ENCODE results near the gene ZC3H11A.
"Not testable (repeated sequence)": the region's sequence is repeated elsewhere in the genome, so short reads cannot be mapped to it uniquely, and the experiment has no call there.

The ZC3H11A gene

GRCh38 chr1:203778789-203779188, 16.6 kb upstream of the ZC3H11A start:
- in situ Hi-C loops (cut with MboI; ENCODE audit: low pct_unique_long_range_greater_than_20kb, low sequenced_read_pairs, unreplicated experiment): no loop called here
- TF ChIP-seq CTCF (IDR thresholded peaks at IDR 0.05; ENCODE audit: extremely low read depth, insufficient read depth, missing control alignments): no peak
- no peak for DNase-seq (ENCODE audit: low spot score)

DNA sequence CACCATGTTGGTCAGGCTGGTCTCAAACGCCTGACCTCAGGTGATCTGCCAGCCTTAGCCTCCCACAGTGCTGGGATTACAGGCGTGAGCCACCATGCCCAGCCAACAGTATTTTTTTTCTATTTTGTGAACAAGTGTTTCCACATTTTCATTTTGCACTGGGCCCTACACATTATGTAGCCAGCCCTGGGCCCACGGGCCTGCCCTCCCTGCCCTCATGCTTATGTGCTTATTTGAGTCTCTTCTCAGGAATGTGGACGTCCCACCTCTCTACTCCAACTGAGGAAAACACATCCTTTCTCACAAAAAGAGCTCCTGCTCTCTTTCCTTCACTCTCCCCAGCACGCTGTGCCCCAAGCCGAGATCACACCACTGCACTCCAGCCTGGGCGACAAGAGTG, 13.5 kb upstream of the ZC3H11A start:
- DNase-seq (ENCODE audit: low spot score): no peak
- in situ Hi-C loops (cut with MboI; ENCODE audit: low pct_unique_long_range_greater_than_20kb, low sequenced_read_pairs, unreplicated experiment): no loop called here
- no peak for TF ChIP-seq CTCF (IDR thresholded peaks at IDR 0.05; ENCODE audit: extremely low read depth, insufficient read depth, missing control alignments)

GRCh38 chr1:203789966-203790365, 5.5 kb upstream of the ZC3H11A start:
- no peak for DNase-seq (ENCODE audit: low spot score)
- in situ Hi-C loops (cut with MboI; ENCODE audit: low pct_unique_long_range_greater_than_20kb, low sequenced_read_pairs, unreplicated experiment): no loop called here
- TF ChIP-seq CTCF (IDR thresholded peaks at IDR 0.05; ENCODE audit: extremely low read depth, insufficient read depth, missing control alignments): no peak

DNA sequence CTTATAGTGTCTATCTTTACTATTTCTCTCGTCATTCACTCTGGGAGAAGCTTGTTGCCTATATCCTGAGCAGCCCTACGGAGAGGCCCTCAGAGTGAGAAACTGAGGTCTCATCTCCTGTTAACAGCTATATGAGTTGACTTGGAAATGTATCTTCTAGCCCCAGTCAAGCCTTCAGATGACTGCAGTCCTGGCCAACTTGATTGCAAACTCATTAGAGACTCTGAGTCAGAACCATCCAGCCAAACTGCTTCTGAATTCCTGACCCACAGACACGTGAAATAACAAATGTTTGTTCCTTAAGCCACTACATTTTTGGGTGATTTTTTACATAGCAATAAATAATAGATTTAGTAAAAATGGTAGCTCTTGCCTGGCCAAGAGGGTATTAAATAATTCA, 3.9 kb upstream of the ZC3H11A start:
- no peak for DNase-seq (ENCODE audit: low spot score)
- no peak for TF ChIP-seq CTCF (IDR thresholded peaks at IDR 0.05; ENCODE audit: extremely low read depth, insufficient read depth, missing control alignments)
- in situ Hi-C loops (cut with MboI; ENCODE audit: low pct_unique_long_range_greater_than_20kb, low sequenced_read_pairs, unreplicated experiment): no loop called here

DNA sequence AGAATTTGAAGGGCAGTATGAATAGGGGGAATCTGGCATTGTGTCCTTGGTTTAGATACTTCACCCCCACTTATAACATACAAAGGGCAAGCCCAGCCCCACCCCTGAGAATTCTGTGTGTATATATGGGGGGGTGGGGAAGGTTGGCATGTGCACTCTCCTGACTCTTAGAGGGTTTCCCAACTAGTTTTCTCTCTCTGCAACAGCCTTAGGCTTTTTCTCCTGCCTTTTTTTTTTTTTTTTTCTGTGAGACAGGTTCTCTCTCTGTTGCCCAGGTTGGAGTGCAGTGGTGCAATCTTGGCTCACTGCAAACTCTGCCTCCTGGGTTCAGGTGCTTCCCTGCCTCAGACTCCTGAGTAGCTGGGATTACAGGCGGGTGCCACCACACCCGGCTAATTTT, 2.9 kb upstream of the ZC3H11A start:
- no peak for DNase-seq (ENCODE audit: low spot score)
- in situ Hi-C loops (cut with MboI; ENCODE audit: low pct_unique_long_range_greater_than_20kb, low sequenced_read_pairs, unreplicated experiment): no loop called here
- no peak for TF ChIP-seq CTCF (IDR thresholded peaks at IDR 0.05; ENCODE audit: extremely low read depth, insufficient read depth, missing control alignments)

- in situ Hi-C loops (cut with MboI; ENCODE audit: low pct_unique_long_range_greater_than_20kb, low sequenced_read_pairs, unreplicated experiment); DNase-seq (ENCODE audit: low spot score): not testable (repeated sequence)
These were observed 1.9 kb upstream of the ZC3H11A start for GRCh38 chr1:203793561-203793960.

GRCh38 chr1:203794764-203795440, 521 bp upstream of the ZC3H11A start:
- TF ChIP-seq CTCF (IDR thresholded peaks at IDR 0.05; ENCODE audit: extremely low read depth, insufficient read depth, missing control alignments): no peak
- DNase-seq (ENCODE audit: low spot score): no peak
- in situ Hi-C loops (cut with MboI; ENCODE audit: low pct_unique_long_range_greater_than_20kb, low sequenced_read_pairs, unreplicated experiment): no loop called here
